ENCODE data around the gene TLE4.
"Not testable (repeated sequence)": the region's sequence is repeated elsewhere in the genome, so short reads cannot be mapped to it uniquely, and the experiment has no call there.

The TLE4 gene

DNA sequence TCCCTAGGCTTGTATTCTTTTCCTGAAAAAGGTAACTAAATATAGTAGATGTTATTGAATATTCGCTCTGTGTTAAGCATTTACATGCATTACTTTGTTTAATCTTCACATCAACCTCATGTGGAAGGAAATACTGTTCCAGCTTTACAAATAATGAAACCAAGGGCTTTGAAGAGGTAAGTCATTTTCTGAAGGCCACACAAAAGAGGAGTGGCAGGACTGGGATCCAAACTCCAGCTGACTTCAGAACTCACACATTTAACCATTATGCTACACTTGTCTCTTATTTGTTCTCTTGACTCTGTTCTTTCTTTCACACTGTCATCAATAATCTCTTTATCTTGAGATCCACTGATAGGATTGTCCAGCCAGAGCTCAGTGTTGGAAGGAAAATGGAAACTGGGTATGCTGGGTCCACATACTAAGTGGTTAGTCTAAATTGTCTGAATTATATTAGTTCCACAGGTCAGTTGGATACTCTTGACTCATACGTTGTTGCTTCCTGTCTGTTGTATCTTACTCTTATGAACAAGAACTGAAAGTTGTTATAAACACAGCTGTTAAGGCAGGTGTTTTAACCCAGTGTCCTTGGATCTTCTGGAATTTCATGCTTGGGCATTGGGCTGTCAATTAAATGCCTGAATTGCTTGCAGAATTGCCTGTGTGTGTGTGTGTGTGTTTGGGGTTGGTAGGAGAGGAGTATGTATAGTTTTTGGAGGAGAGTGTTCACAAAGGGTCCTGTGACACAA, 65.6 kb downstream of the TLE4 start:
- no peak for DNase-seq (ENCODE audit: low spot score)

DNA sequence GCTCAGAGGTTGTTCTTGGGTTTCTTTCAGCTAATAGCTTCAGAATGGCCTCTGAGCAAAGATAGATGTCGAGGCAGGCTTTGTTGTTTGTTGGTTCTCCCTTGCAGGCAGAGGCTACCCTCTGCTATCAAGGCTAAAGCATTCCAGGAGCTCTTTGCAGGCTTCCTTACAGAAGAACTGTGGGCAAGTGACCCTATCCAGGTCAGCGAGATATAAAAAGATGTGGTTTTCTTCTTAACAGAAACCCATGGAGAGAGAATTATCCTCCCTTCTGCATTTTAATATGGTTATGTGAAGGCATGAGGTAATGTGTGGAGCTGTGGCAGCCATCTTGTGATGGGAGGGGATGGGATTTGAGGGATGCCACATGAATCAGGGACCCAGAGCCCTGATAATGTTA, 67.0 kb downstream of the TLE4 start:
- DNase-seq (ENCODE audit: low spot score), result no peak

GRCh38 chr9:79639354-79639753, 67.6 kb downstream of the TLE4 start:
- DNase-seq (ENCODE audit: low spot score), result no peak

- not testable (repeated sequence) for DNase-seq (ENCODE audit: low spot score)
These were observed 68.3 kb downstream of the TLE4 start for GRCh38 chr9:79640067-79640466.

GRCh38 chr9:79641070-79641469, 69.3 kb downstream of the TLE4 start:
- no peak for DNase-seq (ENCODE audit: low spot score)

- DNase-seq (ENCODE audit: low spot score), result no peak
These were observed 70.9 kb downstream of the TLE4 start for GRCh38 chr9:79642671-79643070.

DNA sequence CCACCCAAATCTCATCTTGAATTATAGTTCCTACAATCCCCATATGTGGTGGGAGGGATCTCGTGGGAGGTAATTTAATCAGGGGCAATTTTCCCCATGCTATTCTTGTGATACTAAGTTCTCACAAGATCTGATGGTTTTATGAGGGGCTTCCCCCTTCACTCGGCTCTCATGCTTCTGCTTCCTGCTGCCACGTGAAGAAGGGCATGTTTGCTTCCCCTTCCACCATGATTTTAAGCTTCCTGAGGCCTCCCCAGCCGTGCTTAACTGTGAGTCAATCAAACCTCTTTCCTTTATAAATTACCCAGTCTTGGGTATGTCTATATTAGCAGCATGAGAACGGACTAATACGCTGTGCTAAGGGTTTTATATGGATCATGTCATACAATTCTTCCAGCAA, 72.3 kb downstream of the TLE4 start:
- DNase-seq (ENCODE audit: low spot score), result no peak

- no peak for DNase-seq (ENCODE audit: low spot score)
These were observed 72.8 kb downstream of the TLE4 start for GRCh38 chr9:79644601-79645000.

- DNase-seq (ENCODE audit: low spot score), result no peak
These were observed 73.3 kb downstream of the TLE4 start for GRCh38 chr9:79645110-79645509.

GRCh38 chr9:79646096-79646495, 74.3 kb downstream of the TLE4 start:
- DNase-seq (ENCODE audit: low spot score), result no peak

DNA sequence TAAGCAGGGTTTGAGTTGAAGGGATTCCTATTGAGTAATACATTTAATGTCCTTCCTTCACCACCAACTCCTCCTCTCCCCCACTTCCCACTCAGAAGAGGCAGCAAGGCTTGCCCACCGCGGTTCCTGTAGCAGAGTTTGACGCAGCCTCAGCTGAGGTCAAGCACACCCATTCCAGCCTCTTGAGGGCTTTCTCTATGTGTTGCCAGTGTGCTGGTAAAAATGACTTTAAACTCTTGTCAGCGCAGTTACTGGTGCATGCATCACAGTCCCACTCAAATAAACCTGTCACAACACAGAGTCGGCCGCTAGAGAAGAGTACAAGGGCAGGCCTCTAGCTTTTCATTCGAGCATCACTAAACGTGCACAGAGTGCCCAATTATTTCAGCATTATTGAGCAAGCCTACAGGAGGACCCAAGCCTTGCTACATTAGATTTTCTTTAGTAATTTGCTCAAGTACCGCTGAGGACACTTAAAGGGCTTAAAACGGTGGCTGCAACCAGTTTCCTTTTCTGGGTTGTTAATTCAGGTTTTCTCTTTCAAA, 79.6 kb downstream of the TLE4 start:
- peak; percentile 35 for DNase-seq (ENCODE audit: low spot score)

DNA sequence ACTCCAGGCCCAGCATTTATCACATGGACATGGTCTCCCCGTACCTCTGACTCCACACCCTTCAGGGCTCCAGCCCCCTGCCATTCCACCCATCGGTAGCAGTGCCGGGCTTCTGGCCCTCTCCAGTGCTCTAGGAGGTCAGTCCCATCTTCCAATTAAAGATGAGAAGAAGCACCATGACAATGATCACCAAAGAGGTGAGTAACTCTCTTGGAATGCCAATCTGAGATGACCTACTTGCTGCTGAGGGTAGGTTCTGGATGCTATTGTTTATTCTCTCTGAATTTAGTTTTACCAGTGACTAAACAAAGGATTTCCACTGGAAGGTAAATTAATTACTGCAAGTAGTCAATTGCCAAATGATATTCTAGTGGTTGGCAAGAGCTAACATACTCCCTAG, 80.8 kb downstream of the TLE4 start:
- DNase-seq (ENCODE audit: low spot score), result no peak

DNA sequence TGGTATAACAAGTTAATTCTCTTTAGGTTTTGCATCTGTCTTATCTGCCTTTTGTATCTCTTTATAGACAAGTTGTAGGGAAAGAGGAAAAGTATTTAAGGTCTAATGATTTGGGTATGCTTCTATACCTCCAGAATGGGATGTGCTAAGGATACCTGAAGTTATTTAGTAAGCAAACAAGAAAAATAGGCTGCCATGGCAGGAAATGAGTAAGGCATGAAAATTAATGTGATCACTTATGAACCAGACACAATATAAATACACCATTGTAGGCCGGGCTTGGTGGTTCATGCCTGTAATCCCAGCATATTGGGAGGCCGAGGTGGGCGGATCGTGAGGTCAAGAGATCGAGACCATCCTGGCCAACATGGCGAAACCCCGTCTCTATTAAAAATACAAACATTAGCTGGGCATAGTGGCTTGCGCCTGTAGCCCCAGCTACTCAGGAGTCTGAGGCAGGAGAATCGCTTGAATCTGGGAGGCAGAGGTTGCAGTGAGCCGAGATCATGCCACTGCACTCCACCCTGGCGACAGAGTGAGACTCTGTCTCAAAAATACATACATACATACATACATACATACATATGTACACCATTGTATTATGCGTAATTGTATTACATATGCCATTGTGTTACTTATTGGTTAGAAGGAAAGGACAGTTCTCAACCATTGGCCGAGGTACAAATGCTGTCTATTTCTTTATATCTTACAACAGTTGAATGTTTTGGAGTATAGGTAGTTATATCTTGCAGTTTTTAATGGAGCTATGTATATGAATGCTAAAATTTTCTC, 83.0 kb downstream of the TLE4 start:
- not testable (repeated sequence) for DNase-seq (ENCODE audit: low spot score)

GRCh38 chr9:79655551-79655950, 83.8 kb downstream of the TLE4 start:
- no peak for DNase-seq (ENCODE audit: low spot score)

DNA sequence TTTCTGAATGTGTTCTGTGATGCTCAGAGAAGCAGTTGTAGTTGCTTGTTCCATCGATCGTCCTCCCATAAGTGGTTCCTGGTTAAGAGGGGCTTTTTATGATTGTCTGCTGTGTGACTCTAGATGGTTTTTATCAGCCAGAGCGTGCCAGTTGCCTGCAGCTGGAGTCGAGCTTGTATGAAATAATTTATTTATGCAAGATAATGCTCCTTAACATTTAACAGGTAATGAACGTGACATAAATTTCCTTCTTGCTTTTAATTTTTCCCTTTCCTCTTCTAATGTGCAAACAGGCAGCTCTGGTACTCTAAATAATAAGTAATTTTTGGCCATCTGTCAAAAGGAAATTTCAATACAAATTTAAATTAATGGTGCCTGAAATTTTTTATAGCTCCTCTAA, 84.4 kb downstream of the TLE4 start:
- DNase-seq (ENCODE audit: low spot score), result no peak

- DNase-seq (ENCODE audit: low spot score), result no peak
These were observed 86.1 kb downstream of the TLE4 start for GRCh38 chr9:79657891-79658290.

DNA sequence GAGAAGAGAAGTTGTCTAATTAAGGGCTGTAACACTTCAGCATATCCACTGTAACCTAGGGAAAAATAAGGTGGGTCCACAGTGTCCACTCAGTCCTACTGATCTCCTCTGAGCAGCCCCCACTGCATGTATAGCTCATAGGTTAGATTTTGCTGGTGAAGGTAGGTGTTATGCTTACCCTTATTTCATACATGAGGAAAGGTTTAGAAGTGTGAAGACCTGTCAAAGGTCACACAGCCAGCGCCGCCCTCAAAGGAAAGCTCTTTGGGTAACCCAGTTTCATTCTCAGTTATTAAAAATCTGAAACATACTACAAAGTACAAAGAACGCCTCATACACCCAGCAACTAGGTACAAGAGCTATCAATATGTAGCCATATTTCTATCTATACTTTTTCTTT, 87.2 kb downstream of the TLE4 start:
- DNase-seq (ENCODE audit: low spot score), result no peak

DNA sequence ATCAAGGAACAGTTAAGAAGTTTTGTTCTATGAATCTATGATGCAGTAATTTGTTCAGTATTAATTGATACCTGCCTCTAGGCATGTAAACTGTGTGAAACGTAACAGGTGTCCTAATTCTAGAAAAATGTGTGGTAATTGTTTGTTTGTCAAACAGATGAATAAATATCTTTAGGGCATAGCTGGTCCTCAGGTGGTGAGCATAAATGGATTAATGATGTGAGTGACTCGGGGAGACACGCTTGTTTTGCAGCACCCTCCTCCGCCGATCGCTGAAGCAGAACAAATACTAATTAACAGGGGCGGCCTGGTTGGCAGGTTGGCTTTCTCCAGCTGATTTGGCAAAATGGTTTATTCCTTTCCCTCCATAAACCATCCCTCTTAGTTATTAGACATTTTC, 88.8 kb downstream of the TLE4 start:
- no peak for DNase-seq (ENCODE audit: low spot score)

DNA sequence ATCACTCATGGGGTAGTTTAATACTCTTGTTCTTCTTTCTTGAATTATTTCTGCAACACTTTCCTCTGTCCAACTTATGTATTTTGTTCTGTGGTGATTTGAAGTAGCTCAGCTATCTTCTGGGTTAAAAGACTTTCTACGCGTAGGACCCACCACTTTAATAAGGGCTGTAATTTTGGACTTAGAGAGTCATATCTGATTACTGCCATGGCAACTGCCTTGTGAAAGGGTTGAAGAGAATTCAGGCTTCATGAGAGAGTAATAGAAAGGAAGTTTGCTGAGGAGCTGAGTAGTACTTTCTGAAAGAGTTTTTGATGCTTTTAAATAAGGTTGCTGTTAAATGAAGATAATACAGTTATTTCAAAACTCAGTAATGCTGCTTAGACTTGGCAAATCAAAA, 89.5 kb downstream of the TLE4 start:
- DNase-seq (ENCODE audit: low spot score), result no peak

- DNase-seq (ENCODE audit: low spot score), result no peak
These were observed 90.2 kb downstream of the TLE4 start for GRCh38 chr9:79661886-79662536.

- no peak for DNase-seq (ENCODE audit: low spot score)
These were observed 90.8 kb downstream of the TLE4 start for GRCh38 chr9:79662537-79662956.

DNA sequence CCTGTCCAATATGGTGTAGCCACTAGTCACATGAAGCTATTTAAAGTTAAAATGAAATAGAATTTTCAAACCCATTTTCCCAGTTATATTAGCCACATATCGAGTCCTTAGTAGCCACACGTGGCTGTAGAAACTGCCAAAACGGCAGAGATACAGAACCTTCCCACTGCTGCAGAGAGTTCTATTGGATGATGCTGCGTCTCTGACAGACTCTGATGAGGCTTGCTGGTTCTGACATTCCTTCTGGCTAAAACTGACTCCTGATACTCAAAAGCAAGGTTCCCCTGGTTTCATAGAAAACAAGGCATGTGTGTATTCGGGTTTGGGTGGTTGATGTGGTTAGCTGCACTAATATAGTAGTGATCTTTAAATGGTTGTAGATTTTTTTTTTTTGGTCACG, 91.5 kb downstream of the TLE4 start:
- no peak for DNase-seq (ENCODE audit: low spot score)

GRCh38 chr9:79663878-79664277, 92.1 kb downstream of the TLE4 start:
- DNase-seq (ENCODE audit: low spot score), result no peak

All from pons (tissue), 1 donor.